Skin of body (tissue), 2 donors: ENCODE measurements around the gene SMC6. TPM values are rescaled to one million over a fixed set of nuclear protein-coding genes. Genes with fewer than 3 reads are reported as not detected.

Experiments
- DNase-seq: peaks from one replicate; lab custom pipeline; 2025; lab: John Stamatoyannopoulos, UW
- total RNA-seq: library from RNA; depleted of rRNA; stranded (reverse); fragments of >200 nt; gene quantifications from one replicate; pipeline ENCODE4 v1.2.3, GENCODE V29; 2014

SMC6 gene
- total RNA-seq, result 23.8 TPM

GRCh38 chr2:17753803-17754663 is at the start of gene SMC6, which contains the start of gene GEN1:
Gene SMC6, minus strand, starts transcription at chr2:17753810. Its CDS starts 7,864 bp downstream, at chr2:17745946.
Gene GEN1, plus strand, starts transcription at chr2:17754138. Its CDS starts 5,806 bp downstream, at chr2:17759944.
- peak; percentile 92 for DNase-seq

DNA sequence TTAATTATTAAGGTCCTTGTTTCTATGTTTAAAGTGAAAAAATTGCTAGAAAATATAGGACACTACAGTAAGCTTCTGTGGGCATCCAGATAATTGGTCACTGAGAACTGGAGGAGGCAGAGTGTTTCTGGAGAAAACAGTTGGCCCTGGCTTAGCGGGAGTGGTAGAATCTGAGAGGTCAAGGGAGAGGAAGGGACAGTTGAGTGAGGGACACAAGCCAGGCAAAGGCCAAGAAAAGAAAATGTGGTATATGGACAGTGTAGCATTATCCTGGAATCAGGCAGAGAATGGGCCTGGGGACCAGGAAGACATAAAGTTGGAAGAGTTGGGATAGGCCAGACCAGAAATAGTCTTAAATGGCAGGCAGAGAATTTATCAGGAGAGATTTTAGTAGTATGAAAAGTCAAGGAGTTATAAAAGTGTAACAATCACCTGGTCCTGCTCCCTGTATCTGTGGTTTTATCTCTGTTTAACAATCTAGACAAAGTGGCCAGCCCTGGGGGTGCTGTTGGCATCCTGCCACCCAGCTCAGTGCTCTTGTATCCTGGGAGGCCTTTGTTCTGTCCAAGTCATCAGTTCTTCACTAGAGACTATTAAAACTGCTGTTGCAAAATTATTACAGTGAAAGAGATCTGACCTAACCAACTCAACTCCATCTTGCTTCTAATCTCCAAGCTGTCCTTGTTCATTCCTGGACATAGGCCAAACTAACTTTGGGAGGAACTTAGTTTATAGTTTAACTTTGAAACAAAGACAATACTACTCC is 47.3 kb upstream of the SMC6 start:
- no peak for DNase-seq

GRCh38 chr2:17800219-17800618 is 46.6 kb upstream of the SMC6 start:
- DNase-seq, result peak; percentile 33

DNA sequence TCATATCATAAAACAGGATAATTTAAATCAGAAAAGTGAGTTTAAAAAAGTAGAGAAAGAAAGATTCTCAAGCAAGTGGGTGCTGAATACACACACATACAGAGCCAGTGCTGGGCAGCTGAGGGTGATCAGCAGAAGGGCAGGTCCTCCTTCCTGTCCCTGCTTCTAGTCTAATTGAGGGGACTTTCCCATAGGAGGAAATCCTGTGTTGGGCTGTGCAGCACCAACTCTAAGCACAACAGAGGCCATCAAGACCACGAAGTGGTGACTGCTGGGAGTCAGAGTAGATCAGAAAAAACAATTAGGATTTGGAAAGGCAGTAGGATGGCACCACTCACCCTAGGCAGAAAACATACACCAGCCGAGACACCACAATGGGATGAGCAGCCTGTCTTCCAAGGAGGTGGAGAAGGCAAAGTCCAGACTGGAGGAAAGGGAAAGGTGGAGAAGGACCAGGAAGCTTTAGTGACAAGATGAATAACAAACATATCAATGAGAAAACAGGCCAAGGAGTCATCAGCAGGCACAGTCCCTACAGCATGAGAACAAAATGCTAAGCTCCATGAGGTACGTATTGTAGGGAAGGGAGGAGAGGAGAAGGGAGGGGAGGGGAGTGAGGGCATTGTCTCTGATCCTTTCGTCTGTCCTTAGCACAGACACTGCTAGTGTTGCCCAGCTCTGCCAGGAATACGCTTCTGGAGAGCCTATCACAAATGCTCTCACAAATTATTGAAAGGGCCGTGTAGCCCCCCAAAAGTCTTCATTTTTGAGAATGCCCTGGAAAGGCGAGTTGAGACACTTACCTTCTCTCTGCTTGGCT is 45.9 kb upstream of the SMC6 start:
- no peak for DNase-seq

GRCh38 chr2:17798338-17798737 is 44.7 kb upstream of the SMC6 start:
- DNase-seq, result no peak

DNA sequence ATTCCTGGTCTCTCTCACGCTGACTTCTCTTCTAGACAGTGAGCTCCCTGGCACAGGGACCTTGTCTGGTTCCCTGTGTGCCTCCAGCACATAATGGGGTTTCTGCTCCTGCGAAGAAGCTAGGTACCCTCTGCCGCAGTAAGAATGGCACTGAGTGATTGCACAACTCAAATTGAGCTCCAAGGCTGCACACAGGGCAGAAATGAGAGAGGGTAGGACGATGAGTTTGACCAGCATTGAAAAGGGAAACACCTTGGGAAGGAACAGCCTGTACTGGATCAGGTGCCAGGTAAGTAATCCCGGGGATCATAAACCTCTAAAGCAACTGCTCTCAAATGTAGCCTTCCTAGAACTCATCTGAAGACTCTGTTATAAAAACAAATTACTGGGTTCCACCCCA is 41.7 kb upstream of the SMC6 start:
- no peak for DNase-seq

GRCh38 chr2:17793803-17794354 is 40.3 kb upstream of the SMC6 start:
- DNase-seq, result no peak

DNA sequence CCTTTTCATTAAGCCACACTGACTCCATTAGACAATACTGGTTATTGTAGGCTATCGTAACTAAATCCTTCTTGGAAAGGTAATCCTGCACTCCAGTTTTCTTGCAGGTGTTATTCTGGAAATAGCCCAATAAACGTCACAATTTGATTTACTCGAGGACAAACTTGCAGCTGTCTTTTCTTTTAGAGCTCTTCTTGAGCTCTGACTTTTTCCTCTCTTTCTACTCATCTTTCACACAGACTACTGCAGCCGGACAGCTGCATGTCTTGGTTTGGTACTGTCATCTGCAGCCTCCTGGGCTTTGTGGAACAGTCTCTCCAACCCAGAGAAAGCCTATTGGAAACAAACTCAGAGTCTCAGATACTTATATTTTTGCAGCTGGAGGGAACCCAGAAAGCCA is 39.7 kb upstream of the SMC6 start:
- no peak for DNase-seq

- DNase-seq, result no peak
These were observed 38.9 kb upstream of the SMC6 start for GRCh38 chr2:17792515-17792914.

GRCh38 chr2:17791817-17792130 is 38.2 kb upstream of the SMC6 start:
- DNase-seq, result no peak

GRCh38 chr2:17791121-17791816 is 37.7 kb upstream of the SMC6 start:
- peak; percentile 80 for DNase-seq

DNA sequence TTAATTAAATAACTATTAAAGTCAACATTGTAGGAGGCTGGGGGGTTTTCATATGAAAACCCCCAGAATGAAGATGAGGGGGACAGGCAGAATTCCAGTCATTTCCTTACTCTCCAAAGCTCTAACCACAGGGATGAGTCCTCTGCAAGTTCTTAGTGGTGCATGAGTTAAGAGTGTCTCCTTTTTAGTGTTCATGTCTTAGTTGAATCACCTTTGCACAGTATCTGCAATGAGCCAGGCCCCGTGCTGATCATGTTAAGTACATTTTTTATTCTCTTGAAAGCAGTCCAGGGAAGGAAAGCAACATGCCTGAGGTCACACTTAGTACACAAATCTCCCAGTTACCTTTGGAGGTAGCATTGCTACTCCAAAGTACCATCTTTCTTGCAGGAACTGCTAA is 36.9 kb upstream of the SMC6 start:
- no peak for DNase-seq

DNA sequence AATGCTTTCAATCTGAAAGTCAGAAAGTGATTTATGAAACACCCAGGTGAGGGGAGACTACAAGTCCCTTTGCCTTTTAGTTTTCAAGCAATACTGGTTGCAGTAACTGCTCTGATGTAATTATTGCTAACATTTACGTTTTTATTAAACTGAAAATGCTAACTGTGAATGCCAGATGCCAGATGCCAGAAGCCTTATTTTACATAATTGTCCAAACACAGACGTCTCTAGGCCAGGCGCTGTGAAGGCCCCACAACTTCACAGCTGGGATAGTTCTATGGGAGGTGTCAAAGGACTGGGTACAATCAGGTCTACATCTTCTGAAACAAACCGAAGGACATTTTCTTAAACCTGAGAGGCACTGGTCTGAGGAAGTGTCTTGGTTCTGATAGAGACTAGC is 35.2 kb upstream of the SMC6 start:
- no peak for DNase-seq

GRCh38 chr2:17786727-17787126 is 33.1 kb upstream of the SMC6 start:
- no peak for DNase-seq

DNA sequence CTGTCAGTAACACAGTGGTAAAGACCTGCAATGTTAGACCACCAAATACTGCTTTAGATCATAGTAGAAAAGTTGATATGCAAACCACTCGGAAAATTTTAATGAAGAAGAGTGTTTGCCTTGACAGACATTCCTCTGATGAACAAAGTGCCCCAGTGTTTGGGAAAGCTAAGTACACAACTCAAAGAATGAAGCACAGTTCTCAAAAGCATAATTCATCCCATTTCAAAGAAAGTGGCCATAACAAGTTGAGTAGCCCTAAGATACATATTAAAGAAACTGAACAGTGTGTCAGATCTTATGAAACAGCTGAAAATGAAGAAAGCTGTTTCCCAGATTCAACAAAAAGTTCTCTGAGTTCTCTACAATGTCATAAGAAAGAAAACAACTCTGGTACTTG is 27.9 kb upstream of the SMC6 start:
- DNase-seq, result no peak

DNA sequence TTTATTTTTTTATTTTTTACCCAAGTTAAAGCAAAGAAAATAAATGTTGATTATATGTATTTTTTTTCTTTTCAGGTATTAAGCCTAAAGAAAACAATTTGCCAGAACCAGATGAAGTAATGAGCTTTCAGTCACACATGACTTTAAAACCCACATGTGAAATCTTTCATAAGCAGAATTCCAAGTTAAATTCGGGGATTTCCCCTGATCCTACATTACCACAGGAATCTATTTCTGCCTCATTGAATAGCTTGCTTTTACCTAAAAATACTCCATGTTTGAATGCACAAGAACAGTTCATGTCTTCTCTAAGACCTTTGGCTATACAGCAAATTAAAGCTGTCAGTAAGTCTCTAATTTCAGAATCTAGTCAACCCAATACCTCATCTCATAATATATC is 26.9 kb upstream of the SMC6 start:
- DNase-seq, result no peak

- DNase-seq, result no peak
These were observed 18.9 kb upstream of the SMC6 start for GRCh38 chr2:17772532-17772931.

GRCh38 chr2:17771956-17772355 is 18.3 kb upstream of the SMC6 start:
- no peak for DNase-seq

DNA sequence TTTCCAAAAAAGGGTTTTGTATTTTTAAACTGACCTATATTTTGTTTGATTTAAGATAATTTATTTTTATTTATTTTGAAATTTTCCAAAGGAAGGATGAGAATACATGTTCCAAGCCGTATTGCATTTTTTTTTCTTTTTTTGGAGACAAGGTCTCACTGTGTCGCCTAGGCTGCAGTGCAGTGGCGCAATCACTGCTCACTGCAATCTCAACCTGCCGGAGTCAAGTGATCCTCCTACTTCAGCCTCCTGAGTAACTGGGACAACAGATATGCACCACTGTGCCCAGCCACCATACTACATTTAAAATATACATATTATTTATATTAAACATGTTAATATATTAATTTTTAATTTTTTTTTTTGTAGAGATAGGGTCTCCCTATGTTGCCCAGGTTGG is 15.3 kb upstream of the SMC6 start:
- no peak for DNase-seq

DNA sequence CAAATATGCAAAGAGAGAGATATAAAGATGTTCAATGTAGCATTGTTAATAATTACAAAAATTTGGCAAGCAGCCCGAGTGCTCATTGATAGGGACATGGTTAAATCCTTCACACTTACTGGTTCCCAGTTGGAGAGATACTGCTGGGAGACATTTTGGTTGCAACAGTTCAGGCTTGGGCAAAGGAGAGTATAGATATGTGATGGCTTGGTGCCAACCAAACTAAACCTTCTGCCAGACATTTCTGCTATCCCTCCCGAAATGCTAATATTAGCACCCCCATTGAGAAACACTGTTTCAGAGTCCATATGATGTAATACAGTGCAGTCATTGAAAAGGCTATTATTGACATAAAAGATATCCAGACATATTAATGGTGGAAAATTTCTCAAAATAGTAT is 11.8 kb upstream of the SMC6 start:
- DNase-seq, result no peak
